SJSA1 (cell line): Measurements from ENCODE around the gene HMGN1. TPM values are rescaled to one million over a fixed set of nuclear protein-coding genes. Genes with fewer than 3 reads are reported as not detected.

ENCODE experiments used
- DNase-seq, 2 experiments: peaks; one replicate each; pipeline ENCODE4 v3.0.0-alpha.2; 2015 to 2020; ENCODE audit warnings: low spot score in 2 of 2, low read depth in 1 of 2
- H3K27ac ChIP-seq: fragments of 250-450 bp; sonication (Bioruptor Pico); 2 replicates; pipeline ENCODE4 v1.5.1; 2020; ENCODE audit warnings: mild to moderate bottlenecking, moderate library complexity
- H3K27me3 ChIP-seq: fragments of 250-450 bp; sonication (Bioruptor Pico); replicated peaks from 2 replicates; pipeline ENCODE4 v1.5.1; 2020; ENCODE audit warnings: mild to moderate bottlenecking, moderate library complexity
- H3K36me3 ChIP-seq: fragments of 250-450 bp; sonication (Bioruptor Pico); 2 replicates; pipeline ENCODE4 v1.5.1; 2020; ENCODE audit warnings: mild to moderate bottlenecking
- H3K4me1 ChIP-seq: fragments of 250-450 bp; sonication (Bioruptor Pico); replicated peaks from 2 replicates; pipeline ENCODE4 v1.6.1; 2021; ENCODE audit warnings: mild to moderate bottlenecking
- H3K4me3 ChIP-seq: fragments of 250-450 bp; sonication (Bioruptor Pico); 2 replicates; pipeline ENCODE4 v1.5.1; 2020; ENCODE audit warnings: mild to moderate bottlenecking
- H3K9me3 ChIP-seq: fragments of 250-450 bp; sonication (Bioruptor Pico); replicated peaks from 2 replicates; pipeline ENCODE4 v1.5.1; 2020; ENCODE audit warnings: mild to moderate bottlenecking
- total RNA-seq: library from RNA; depleted of rRNA; stranded (reverse); fragments of >200 nt; shearing (Covaris generic); gene quantifications from 2 replicates; pipeline ENCODE4 v1.2.3, GENCODE V29; 2014

The HMGN1 gene
- total RNA-seq, 1 experiment from 2014 or later, result 446 TPM

GRCh38 chr21:39334611-39335010 is 14.3 kb downstream of the HMGN1 start:
- H3K9me3 ChIP-seq, result no peaks in the 10 kb centered on the region
- no peaks in the 10 kb centered on the region for H3K4me1 ChIP-seq
- no peaks in the 10 kb centered on the region for H3K27me3 ChIP-seq
- no peaks in the 10 kb centered on the region for H3K36me3 ChIP-seq
- DNase-seq, result no peak
- H3K27ac ChIP-seq, result no peak overlapping the region
- H3K4me3 ChIP-seq, result no peak overlapping the region

- H3K4me1 ChIP-seq, result no peaks in the 10 kb centered on the region
- DNase-seq, result no peak
- H3K9me3 ChIP-seq, result no peaks in the 10 kb centered on the region
- no peaks in the 10 kb centered on the region for H3K27me3 ChIP-seq
- H3K4me3 ChIP-seq, result no peak overlapping the region
- no peak overlapping the region for H3K27ac ChIP-seq
- no peaks in the 10 kb centered on the region for H3K36me3 ChIP-seq
These were observed 16.7 kb downstream of the HMGN1 start for GRCh38 chr21:39332175-39332574.

GRCh38 chr21:39330001-39330400 is 18.9 kb downstream of the HMGN1 start:
- no peaks in the 10 kb centered on the region for H3K4me1 ChIP-seq
- no peaks in the 10 kb centered on the region for H3K36me3 ChIP-seq
- DNase-seq, result no peak
- H3K27ac ChIP-seq, result no peak overlapping the region
- H3K4me3 ChIP-seq, result no peak overlapping the region
- no peaks in the 10 kb centered on the region for H3K27me3 ChIP-seq
- no peaks in the 10 kb centered on the region for H3K9me3 ChIP-seq

GRCh38 chr21:39327727-39328126 is 21.2 kb downstream of the HMGN1 start:
- Histone ChIP-seq H3K27ac (no peak overlapping the region), H3K4me1 (no peaks in the 10 kb centered on the region), H3K4me3 (no peak overlapping the region), H3K9me3 (no peaks in the 10 kb centered on the region), H3K36me3 (no peaks in the 10 kb centered on the region), H3K27me3 (no peaks in the 10 kb centered on the region)
- DNase-seq, result no peak

- H3K4me3 ChIP-seq, result no peak overlapping the region
- no peak for DNase-seq
- H3K4me1 ChIP-seq, result no peaks in the 10 kb centered on the region
- H3K27ac ChIP-seq, result no peak overlapping the region
- H3K27me3 ChIP-seq, result no peaks in the 10 kb centered on the region
- no peaks in the 10 kb centered on the region for H3K9me3 ChIP-seq
- no peaks in the 10 kb centered on the region for H3K36me3 ChIP-seq
These were observed 22.1 kb downstream of the HMGN1 start for GRCh38 chr21:39326607-39327307.

GRCh38 chr21:39325458-39325857 is 23.4 kb downstream of the HMGN1 start:
- no peaks in the 10 kb centered on the region for H3K36me3 ChIP-seq
- no peak overlapping the region for H3K4me3 ChIP-seq
- H3K4me1 ChIP-seq, result no peaks in the 10 kb centered on the region
- H3K27ac ChIP-seq, result no peak overlapping the region
- H3K9me3 ChIP-seq, result no peaks in the 10 kb centered on the region
- no peaks in the 10 kb centered on the region for H3K27me3 ChIP-seq
- DNase-seq, result no peak

GRCh38 chr21:39321424-39321823 is 27.5 kb downstream of the HMGN1 start:
- no peak for DNase-seq
- Histone ChIP-seq H3K4me1 (no peaks in the 10 kb centered on the region), H3K9me3 (no peaks in the 10 kb centered on the region), H3K4me3 (no peak overlapping the region), H3K27me3 (no peaks in the 10 kb centered on the region), H3K27ac (no peak overlapping the region), H3K36me3 (no peaks in the 10 kb centered on the region)

GRCh38 chr21:39319814-39320332 is 29.0 kb downstream of the HMGN1 start:
- Histone ChIP-seq H3K4me3 (no peak overlapping the region), H3K27me3 (no peaks in the 10 kb centered on the region), H3K27ac (no peak overlapping the region), H3K36me3 (no peaks in the 10 kb centered on the region), H3K4me1 (no peaks in the 10 kb centered on the region; the same call in 1 of the 2 replicates), H3K9me3 (no peaks in the 10 kb centered on the region)
- DNase-seq, result no peak

- H3K27me3 ChIP-seq, result no peaks in the 10 kb centered on the region
- no peak overlapping the region for H3K4me3 ChIP-seq
- H3K36me3 ChIP-seq, result no peaks in the 10 kb centered on the region
- H3K4me1 ChIP-seq, result peaks cover 5% of the 10 kb centered on the region
- DNase-seq, result no peak
- no peak overlapping the region for H3K27ac ChIP-seq
- H3K9me3 ChIP-seq, result no peaks in the 10 kb centered on the region
These were observed 29.6 kb downstream of the HMGN1 start for GRCh38 chr21:39319251-39319756.

GRCh38 chr21:39318091-39318959 is 30.6 kb downstream of the HMGN1 start:
- Histone ChIP-seq H3K4me1 (peaks cover 5% of the 10 kb centered on the region), H3K27ac (no peak overlapping the region), H3K4me3 (no peak overlapping the region), H3K36me3 (no peaks in the 10 kb centered on the region), H3K27me3 (no peaks in the 10 kb centered on the region), H3K9me3 (no peaks in the 10 kb centered on the region)
- no peak for DNase-seq

- Histone ChIP-seq H3K4me1 (peaks cover 5% of the 10 kb centered on the region), H3K27me3 (no peaks in the 10 kb centered on the region), H3K27ac (no peak overlapping the region), H3K36me3 (no peaks in the 10 kb centered on the region), H3K9me3 (no peaks in the 10 kb centered on the region), H3K4me3 (no peak overlapping the region)
- no peak for DNase-seq
These were observed 31.5 kb downstream of the HMGN1 start for GRCh38 chr21:39317134-39318090.

GRCh38 chr21:39316729-39317128 is 32.2 kb downstream of the HMGN1 start:
- no peak for DNase-seq
- Histone ChIP-seq H3K27ac (no peak overlapping the region), H3K27me3 (no peaks in the 10 kb centered on the region), H3K4me1 (peaks cover 9% of the 10 kb centered on the region), H3K9me3 (no peaks in the 10 kb centered on the region), H3K4me3 (no peak overlapping the region), H3K36me3 (peaks cover 5% of the 10 kb centered on the region)
